Measurements from ENCODE around the gene SLC25A13. TPM values are rescaled to one million over a fixed set of nuclear protein-coding genes. Genes with fewer than 3 reads are reported as not detected.

The SLC25A13 gene
- total and polyA plus RNA-seq, 2 of the 8 experiments (the other 6 are each of a cell fraction or from before 2014, with no cell fraction given): 30.8 to 85.4 TPM

GRCh38 chr7:96182424-96183158, 139.3 kb downstream of the SLC25A13 start:
- Histone ChIP-seq H2BK12ac (ENCODE audit: low read depth, low read length) (no peak overlapping the region), H3K23ac (ENCODE audit: insufficient read length) (no peak overlapping the region), H2BK5ac (ENCODE audit: low read depth, low read length) (no peak overlapping the region), H4K5ac (ENCODE audit: insufficient read length, low read depth, low read length) (no peak overlapping the region), H3K18ac (ENCODE audit: extremely low read depth, low read length) (no peak overlapping the region), H4K91ac (replicated peaks; ENCODE audit: insufficient read length, low read length) (no peak overlapping the region), H2AFZ (ENCODE audit: low read length) (no peak overlapping the region), H3K79me2 (ENCODE audit: control insufficient read depth in 1 of 2, insufficient read depth in 2 of 2, low read length in 2 of 2) (no peaks in the 10 kb centered on the region), H3K23me2 (ENCODE audit: low read depth, low read length) (no peaks in the 10 kb centered on the region), H4K20me1 (replicated peaks in 1 of 2; ENCODE audit: control insufficient read depth in 1 of 2, insufficient read depth in 2 of 2, low read length in 2 of 2) (peaks cover 0 to 5% of the 10 kb centered on the region in 2 experiments), H3K9ac (replicated peaks in 1 of 4; ENCODE audit: extremely low read depth in 1 of 4, low read depth in 3 of 4, low read length in 3 of 4) (no peak overlapping the region), H3K4me2 (ENCODE audit: insufficient read depth in 1 of 2, low read depth in 2 of 2, low read length in 2 of 2) (no peak overlapping the region), H2BK15ac (ENCODE audit: low read length) (no peak overlapping the region), H3K14ac (ENCODE audit: insufficient read length) (no peak overlapping the region), H3K79me1 (ENCODE audit: low read depth, low read length) (no peaks in the 10 kb centered on the region), H3K56ac (replicated peaks; ENCODE audit: insufficient read length, low read depth, low read length) (no peak overlapping the region), H3K4ac (replicated peaks; ENCODE audit: insufficient read length, low read depth, low read length) (no peak overlapping the region), H4K8ac (ENCODE audit: extremely low read depth, insufficient read depth, low read length) (no peak overlapping the region), H2AK5ac (ENCODE audit: low read depth, low read length) (no peak overlapping the region), H3K36me3 (ENCODE audit: control insufficient read depth in 2 of 4, insufficient read depth in 4 of 4, low read length in 3 of 4) (peaks cover 0 to 16% (median 6%) of the 10 kb centered on the region in 4 experiments; a peak in 5 of 8 replicates), H3K4me3 (ENCODE audit: extremely low read depth in 1 of 4, insufficient read depth in 2 of 4, low read depth in 3 of 4, low read length in 4 of 4) (no peak overlapping the region), H3K27ac (ENCODE audit: low read depth, low read length) (no peak overlapping the region), H2BK20ac (ENCODE audit: low read length) (no peak overlapping the region), H3K9me3 (ENCODE audit: insufficient read depth in 2 of 2, low read depth in 1 of 2, low read length in 1 of 2) (no peaks in the 10 kb centered on the region), H3K27me3 (replicated peaks in 1 of 4; ENCODE audit: control insufficient read depth in 3 of 4, extremely low read depth in 1 of 4, insufficient read depth in 3 of 4, low read length in 3 of 4) (no peaks in the 10 kb centered on the region), H3K4me1 (replicated peaks in 1 of 4; ENCODE audit: control insufficient read depth in 3 of 4, insufficient read depth in 4 of 4, low read length in 3 of 4) (peaks cover 0 to 8% (median 5%) of the 10 kb centered on the region in 4 experiments; a peak in 3 of 7 replicates), H2BK120ac (replicated peaks; ENCODE audit: low read depth, low read length) (no peak overlapping the region)
- DNase-seq (ENCODE audit: low read depth in 1 of 2, low spot score in 2 of 2): no peak
- 86% methylated on average over 5 of the region's 5 CpGs; no CpG with 5 or more reads in 1 of the 2 experiments for WGBS, 2 experiments (ENCODE audit: extremely low coverage in 1 of 2, insufficient coverage in 1 of 2, insufficient read length in 1 of 2, insufficient replicate concordance in 2 of 2, low coverage in 1 of 2, low lambda C conversion rate in 2 of 2, missing lambda C conversion rate in 1 of 2)
- ChIA-PET POLR2A (ENCODE audit: partially characterized antibody) (no interaction called here), CTCF (ENCODE audit: partially characterized antibody) (no interaction called here)
- FAIRE-seq: no peak
- TF ChIP-seq E2F6 (IDR thresholded peaks at IDR 0.05) (no peak), MAX (IDR thresholded peaks at IDR 0.05) (no peak), ATF2 (IDR thresholded peaks at IDR 0.05; ENCODE audit: low read length) (no peak), ATF3 (IDR thresholded peaks at IDR 0.05; ENCODE audit: insufficient read depth, low read depth, low read length) (no peak), NANOG (IDR thresholded peaks at IDR 0.05; ENCODE audit: insufficient read depth, low read depth, low read length, poor library complexity, severe bottlenecking) (no peak)

Measured in H1 (cell line).